OCI-LY7 (cell line): ENCODE measurements around the gene SARS2. TPM values are rescaled to one million over a fixed set of nuclear protein-coding genes. Genes with fewer than 3 reads are reported as not detected.

Experiments
- BruUV-seq: library from RNA; stranded (reverse); fragments of 400-500 nt; replicated peaks from 2 replicates; lab custom pipeline; 2021; lab: Mats Ljungman, UMichigan
- CTCF ChIA-PET: fragments of 300-600 bp; sonication (Branson Sonifier 250); formaldehyde crosslinking; loops from one replicate; lab custom pipeline; 2022; ENCODE audit warnings: antibody characterized with exemption; ENCODE audit not compliant: unreplicated experiment; lab: Charles Lee
- POLR2A ChIA-PET: fragments of 300-600 bp; sonication (Branson Sonifier 250); formaldehyde crosslinking; loops from one replicate; lab custom pipeline; 2022; ENCODE audit warnings: antibody characterized with exemption; lab: Charles Lee
- DNase-seq: peaks from one replicate; pipeline ENCODE4 v3.0.0-alpha.2; 2015; ENCODE audit warnings: low spot score
- H2AFZ ChIP-seq: fragments of 200-600 bp; sonication (generic), shearing (Covaris generic); 2 replicates; pipeline ENCODE4 v1.6.1; 2014; ENCODE audit warnings: mild to moderate bottlenecking, antibody characterized with exemption, low read length, moderate library complexity
- H3K27ac ChIP-seq: fragments of 200-600 bp; sonication (generic); 2 replicates; pipeline ENCODE4 v1.5.1; 2014; ENCODE audit warnings: mixed run types, low read depth, mild to moderate bottlenecking, moderate library complexity, low read length, inconsistent platforms; ENCODE audit not compliant: poor library complexity, severe bottlenecking
- H3K36me3 ChIP-seq: fragments of 200-600 bp; sonication (generic); 2 replicates; pipeline ENCODE4 v1.6.1; 2014; ENCODE audit warnings: mild to moderate bottlenecking, antibody characterized with exemption, low read length, moderate library complexity, mixed read lengths; ENCODE audit not compliant: insufficient read depth
- H3K4me1 ChIP-seq: fragments of 200-600 bp; sonication (generic); 2 replicates; pipeline ENCODE4 v1.5.1; 2014; ENCODE audit warnings: mild to moderate bottlenecking, low read length; ENCODE audit not compliant: insufficient read depth, poor library complexity, severe bottlenecking
- H3K4me2 ChIP-seq: fragments of 200-600 bp; sonication (generic); 2 replicates; pipeline ENCODE4 v1.6.1; 2014; ENCODE audit warnings: mild to moderate bottlenecking, low read length
- H3K4me3 ChIP-seq: fragments of 200-600 bp; sonication (generic); 2 replicates; pipeline ENCODE4 v1.5.1; 2014; ENCODE audit warnings: mild to moderate bottlenecking, low read depth, low read length; ENCODE audit not compliant: poor library complexity, severe bottlenecking
- H3K79me2 ChIP-seq: fragments of 200-600 bp; sonication (generic); 2 replicates; pipeline ENCODE4 v1.6.1; 2016; ENCODE audit warnings: low read depth, mild to moderate bottlenecking, low read length, moderate library complexity, mixed read lengths; ENCODE audit not compliant: insufficient read depth
- H3K9me2 ChIP-seq: fragments of 200-600 bp; sonication (generic); 2 replicates; pipeline ENCODE4 v1.6.1; 2016; ENCODE audit warnings: mild to moderate bottlenecking, low read length, mixed read lengths; ENCODE audit not compliant: insufficient read depth
- H3K9me3 ChIP-seq: fragments of 200-600 bp; sonication (generic); 2 replicates; pipeline ENCODE4 v1.6.1; 2014; ENCODE audit warnings: mild to moderate bottlenecking, mixed run types, low read length, mixed read lengths
- H4K20me1 ChIP-seq: fragments of 200-600 bp; sonication (generic); 2 replicates; pipeline ENCODE4 v1.6.1; 2014; ENCODE audit warnings: mild to moderate bottlenecking, antibody characterized with exemption, low read length, moderate library complexity, mixed read lengths; ENCODE audit not compliant: insufficient read depth
- EZH2phosphoT487 ChIP-seq: fragments of 200-600 bp; sonication (generic); IDR thresholded peaks from 2 replicates; pipeline ENCODE4 v1.6.1; 2018; ENCODE audit warnings: low read depth, borderline replicate concordance, mild to moderate bottlenecking, mixed run types, antibody characterized with exemption, low read length, moderate library complexity, mixed read lengths
- intact Hi-C: fragments of 100-400 bp; cut with micrococcal nuclease; formaldehyde crosslinking; loops from one replicate; pipeline ENCODE4 v1.10.0; 2022; ENCODE audit not compliant: unreplicated experiment
- total RNA-seq, 2 experiments: library from RNA; depleted of rRNA in 1 of 2; stranded (reverse); fragments of >200 nt in 1 of 2; shearing (Covaris generic) in 1 of 2; gene quantifications; 2 replicates each; pipeline ENCODE4 v1.2.3, GENCODE V29; 2014 to 2022
- TF ChIP-seq, protein P1 (sequence below): fragments of 200-600 bp; sonication (generic); conservative IDR thresholded peaks from 2 replicates; pipeline ENCODE4 v1.5.1; 2014; ENCODE audit warnings: mild to moderate bottlenecking, antibody characterized with exemption, low read length, moderate library complexity, mixed read lengths

SARS2 gene
- total RNA-seq, 2 experiments from 2014 or later = 37.7 to 52.8 TPM

DNA sequence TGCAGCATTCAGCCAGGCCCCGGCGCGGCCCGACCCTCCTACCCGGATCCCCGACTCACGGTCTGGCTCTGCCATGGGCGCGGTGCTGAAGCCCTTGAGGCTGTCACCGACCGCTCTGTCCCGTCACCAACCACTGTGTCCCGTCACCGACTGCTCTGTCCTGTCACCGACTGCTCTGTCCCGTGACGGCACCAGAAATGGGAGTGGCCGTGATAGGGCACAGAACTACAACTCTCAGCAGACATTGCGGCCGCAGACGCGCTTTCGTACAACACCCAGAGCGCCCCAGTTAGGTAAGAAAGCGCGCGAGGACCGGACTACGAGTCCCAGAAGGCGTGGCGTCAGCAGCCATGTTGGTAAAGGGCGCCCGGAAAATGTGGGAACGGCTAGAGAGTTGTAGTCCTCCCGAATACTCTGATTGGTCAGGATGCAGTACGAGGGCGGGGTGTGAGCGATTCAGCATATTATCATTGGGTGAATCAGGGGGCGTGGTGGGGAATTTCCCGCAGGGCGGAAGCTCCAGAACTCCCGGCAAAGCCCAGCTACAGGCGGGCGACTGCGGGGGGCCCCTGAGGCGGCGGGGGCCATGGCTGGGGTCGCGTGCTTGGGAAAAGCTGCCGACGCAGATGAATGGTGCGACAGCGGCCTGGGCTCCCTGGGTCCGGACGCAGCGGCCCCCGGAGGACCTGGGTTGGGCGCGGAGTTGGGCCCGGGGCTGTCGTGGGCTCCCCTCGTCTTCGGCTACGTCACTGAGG, 30.9 kb downstream of the SARS2 start, which contains the start of the genes NFKBIB and SIRT2:
NFKBIB (plus strand) TSS at position 523 of the 755 bp plus-strand sequence; CDS start at position 587, 64 bp downstream.
SIRT2 (minus strand) TSS at position 172 of the 755 bp plus-strand sequence; CDS start at position 75, 97 bp downstream.
- ChIA-PET POLR2A (interaction anchor here (0.6 to 1.3 kb wide), 2 partner anchors 35 to 165 kb away, joined by 3 to 6 read pairs; no protein-coding TSS in a partner anchor), CTCF (interaction anchor here (0.9 to 1.6 kb wide), 2 partner anchors 12 to 30 kb away, joined by 3 to 5 read pairs; partner anchors contain the start of genes MRPS12 and SARS2)
- peaks cover 16% of the 10 kb centered on the region for H3K4me1 ChIP-seq
- H2AFZ ChIP-seq = peak within 1 kb of the TSS; percentile 80
- peaks cover 3% of the 10 kb centered on the region; the same call in 1 of the 2 replicates for H3K36me3 ChIP-seq
- no TSS peak for BruUV-seq
- H4K20me1 ChIP-seq = no peaks in the 10 kb centered on the region
- no peaks in the 10 kb centered on the region for H3K9me2 ChIP-seq
- TF ChIP-seq, protein P1, sequence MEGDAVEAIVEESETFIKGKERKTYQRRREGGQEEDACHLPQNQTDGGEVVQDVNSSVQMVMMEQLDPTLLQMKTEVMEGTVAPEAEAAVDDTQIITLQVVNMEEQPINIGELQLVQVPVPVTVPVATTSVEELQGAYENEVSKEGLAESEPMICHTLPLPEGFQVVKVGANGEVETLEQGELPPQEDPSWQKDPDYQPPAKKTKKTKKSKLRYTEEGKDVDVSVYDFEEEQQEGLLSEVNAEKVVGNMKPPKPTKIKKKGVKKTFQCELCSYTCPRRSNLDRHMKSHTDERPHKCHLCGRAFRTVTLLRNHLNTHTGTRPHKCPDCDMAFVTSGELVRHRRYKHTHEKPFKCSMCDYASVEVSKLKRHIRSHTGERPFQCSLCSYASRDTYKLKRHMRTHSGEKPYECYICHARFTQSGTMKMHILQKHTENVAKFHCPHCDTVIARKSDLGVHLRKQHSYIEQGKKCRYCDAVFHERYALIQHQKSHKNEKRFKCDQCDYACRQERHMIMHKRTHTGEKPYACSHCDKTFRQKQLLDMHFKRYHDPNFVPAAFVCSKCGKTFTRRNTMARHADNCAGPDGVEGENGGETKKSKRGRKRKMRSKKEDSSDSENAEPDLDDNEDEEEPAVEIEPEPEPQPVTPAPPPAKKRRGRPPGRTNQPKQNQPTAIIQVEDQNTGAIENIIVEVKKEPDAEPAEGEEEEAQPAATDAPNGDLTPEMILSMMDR = no peak
- no peak for TF ChIP-seq EZH2phosphoT487
- peaks cover 19% of the 10 kb centered on the region for H3K79me2 ChIP-seq
- intact Hi-C loops = loop anchor here (2.0 kb wide), 1 partner anchor 49 kb away; no protein-coding TSS in a partner anchor
- peaks cover 4% of the 10 kb centered on the region; the same call in 1 of the 2 replicates for H3K9me3 ChIP-seq
- H3K27ac ChIP-seq = peak within 1 kb of the TSS; percentile 7
- peak; percentile 100 for DNase-seq
- H3K4me2 ChIP-seq = peak within 1 kb of the TSS; percentile 86
- peak within 1 kb of the TSS; percentile 83 for H3K4me3 ChIP-seq

DNA sequence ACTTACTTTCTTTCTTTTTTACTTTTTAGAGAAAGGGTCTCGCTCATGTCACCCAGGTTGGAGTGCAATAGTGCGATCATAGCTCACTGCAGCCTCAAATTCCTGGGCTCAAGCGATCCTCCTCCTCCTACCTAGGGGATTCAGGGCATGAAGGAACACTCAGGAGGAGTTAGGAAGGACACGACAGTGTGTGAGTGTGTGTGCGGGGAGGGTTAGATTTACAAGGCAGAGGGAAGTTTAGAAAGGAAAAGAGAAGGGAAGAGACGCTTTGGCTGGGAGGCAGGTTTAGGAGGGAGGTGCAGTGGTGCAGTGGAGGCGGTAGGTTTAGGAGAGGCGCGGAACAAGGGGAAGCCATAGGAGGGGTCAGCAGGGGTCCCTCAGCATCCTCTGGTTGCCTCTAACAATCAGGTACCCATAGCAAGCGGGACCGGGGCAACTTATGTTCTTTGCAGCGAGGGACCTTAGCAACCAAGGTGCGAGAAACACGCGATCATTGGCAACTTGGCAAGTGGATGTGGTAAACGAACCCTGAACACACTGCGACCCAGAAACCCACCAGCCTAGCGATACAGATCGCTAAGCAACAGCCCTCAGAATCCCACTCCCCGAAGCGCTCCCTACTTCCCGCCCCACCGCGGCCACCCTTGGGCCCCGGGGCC, 31.6 kb downstream of the SARS2 start:
- Histone ChIP-seq H3K4me3 (peak overlapping the region; percentile 83), H3K4me1 (peaks cover 16% of the 10 kb centered on the region), H3K9me2 (no peaks in the 10 kb centered on the region), H4K20me1 (no peaks in the 10 kb centered on the region), H3K4me2 (peak overlapping the region; percentile 82), H3K79me2 (peaks cover 19% of the 10 kb centered on the region), H3K36me3 (peaks cover 3% of the 10 kb centered on the region; the same call in 1 of the 2 replicates), H3K27ac (no peak overlapping the region), H2AFZ (peak overlapping the region; percentile 69), H3K9me3 (peaks cover 4% of the 10 kb centered on the region; the same call in 1 of the 2 replicates)
- intact Hi-C loops = loop anchor here (2.0 kb wide), 1 partner anchor 48 kb away; no protein-coding TSS in a partner anchor
- DNase-seq = peak; percentile 27
- BruUV-seq = TSS peak; percentile 64
- TF ChIP-seq EZH2phosphoT487 = no peak
- TF ChIP-seq, protein P1 = no peak
- ChIA-PET POLR2A (interaction anchor here (1.2 kb wide), 1 partner anchor 31 kb away, joined by 3 read pairs; the partner anchor contains the start of gene SARS2), CTCF (no interaction called here)
